Activated CD4-positive, alpha-beta T cell treated with anti-CD3 and anti-CD28 coated beads, Interleukin-2, Interleukin-6, amounts not matched to agents 100 ng/mL and 50 ng/mL, durations not matched to agents 16 hours and 8 hours (primary cell): ENCODE results near the gene LFNG.
"Not testable (repeated sequence)": the region's sequence is repeated elsewhere in the genome, so short reads cannot be mapped to it uniquely, and the experiment has no call there.

Experiments
- DNase-seq: peaks from one replicate; pipeline ENCODE4 v3.0.0-alpha.2; 2020

Gene LFNG

GRCh38 chr7:2520131-2520760 is 672 bp downstream of the LFNG start:
- DNase-seq: peak; percentile 47

- DNase-seq: peak; percentile 40
Measured at GRCh38 chr7:2520761-2521290, 1.3 kb downstream of the LFNG start.

- DNase-seq: peak; percentile 55
Measured at GRCh38 chr7:2521341-2521745, 1.8 kb downstream of the LFNG start.

GRCh38 chr7:2521952-2522591 is 2.5 kb downstream of the LFNG start:
- peak; percentile 93 for DNase-seq

GRCh38 chr7:2522780-2523433 is 3.3 kb downstream of the LFNG start:
- peak; percentile 57 for DNase-seq

GRCh38 chr7:2523461-2523936 is 3.9 kb downstream of the LFNG start:
- DNase-seq: no peak

- DNase-seq: no peak
Measured at GRCh38 chr7:2523941-2524807, 4.6 kb downstream of the LFNG start.

- no peak for DNase-seq
Measured at GRCh38 chr7:2524808-2525657, 5.5 kb downstream of the LFNG start.

- no peak for DNase-seq
Measured at GRCh38 chr7:2525658-2526630, 6.4 kb downstream of the LFNG start.

- no peak for DNase-seq
Measured at GRCh38 chr7:2526659-2527504, 7.3 kb downstream of the LFNG start.

- DNase-seq: peak; percentile 53
Measured at GRCh38 chr7:2527505-2528467, 8.2 kb downstream of the LFNG start.

- no peak for DNase-seq
Measured at GRCh38 chr7:2528481-2529095, 9.0 kb downstream of the LFNG start.

- DNase-seq: peak; percentile 74
Measured at GRCh38 chr7:2529161-2530070, 9.8 kb downstream of the LFNG start.

- peak; percentile 91 for DNase-seq
Measured at GRCh38 chr7:2530071-2530987, 10.8 kb downstream of the LFNG start.

- not testable (repeated sequence) for DNase-seq
Measured at GRCh38 chr7:2530994-2531795, 11.6 kb downstream of the LFNG start.
